ENCODE data around the gene DEK.

Gene DEK

GRCh38 chr6:18254793-18255192 lies 9.5 kb downstream of the DEK start:
- Histone ChIP-seq H3K9ac (ENCODE audit: insufficient read length, low read depth) (no peak overlapping the region), H3K4me3 (ENCODE audit: insufficient read length, low read depth) (no peak overlapping the region), H3K4me1 (ENCODE audit: insufficient read depth, insufficient read length) (no peaks in the 10 kb centered on the region), H3K36me3 (ENCODE audit: insufficient read depth, insufficient read length, low read length) (peaks cover 80% of the 10 kb centered on the region), H3K9me3 (ENCODE audit: insufficient read depth, low read length) (no peaks in the 10 kb centered on the region), H3K27me3 (ENCODE audit: insufficient read depth, insufficient read length) (no peaks in the 10 kb centered on the region)
- no peak for DNase-seq (ENCODE audit: low read depth, low spot score)
- TF ChIP-seq YY1 (IDR thresholded peaks at IDR 0.05; ENCODE audit: insufficient read depth, insufficient read length) = no peak
- no peak for TF ChIP-seq SUZ12 (IDR thresholded peaks at IDR 0.05; ENCODE audit: extremely low read depth, insufficient read depth, insufficient read length)
- TF ChIP-seq ZNF274 (IDR thresholded peaks at IDR 0.05; ENCODE audit: low read depth, low read length) = no peak

GRCh38 chr6:18253635-18254034 lies 10.7 kb downstream of the DEK start:
- no peak for TF ChIP-seq YY1 (IDR thresholded peaks at IDR 0.05; ENCODE audit: insufficient read depth, insufficient read length)
- TF ChIP-seq ZNF274 (IDR thresholded peaks at IDR 0.05; ENCODE audit: low read depth, low read length) = no peak
- Histone ChIP-seq H3K9ac (ENCODE audit: insufficient read length, low read depth) (no peak overlapping the region), H3K9me3 (ENCODE audit: insufficient read depth, low read length) (no peaks in the 10 kb centered on the region), H3K4me3 (ENCODE audit: insufficient read length, low read depth) (no peak overlapping the region), H3K27me3 (ENCODE audit: insufficient read depth, insufficient read length) (no peaks in the 10 kb centered on the region), H3K4me1 (ENCODE audit: insufficient read depth, insufficient read length) (no peaks in the 10 kb centered on the region), H3K36me3 (ENCODE audit: insufficient read depth, insufficient read length, low read length) (peaks cover 88% of the 10 kb centered on the region)
- no peak for DNase-seq (ENCODE audit: low read depth, low spot score)

GRCh38 chr6:18249271-18249670 lies 15.1 kb downstream of the DEK start:
- Histone ChIP-seq H3K9me3 (ENCODE audit: insufficient read depth, low read length) (no peaks in the 10 kb centered on the region), H3K9ac (ENCODE audit: insufficient read length, low read depth) (no peak overlapping the region), H3K27me3 (ENCODE audit: insufficient read depth, insufficient read length) (no peaks in the 10 kb centered on the region), H3K4me3 (ENCODE audit: insufficient read length, low read depth) (no peak overlapping the region), H3K4me1 (ENCODE audit: insufficient read depth, insufficient read length) (no peaks in the 10 kb centered on the region), H3K36me3 (ENCODE audit: insufficient read depth, insufficient read length, low read length) (peaks cover 88% of the 10 kb centered on the region)
- TF ChIP-seq YY1 (IDR thresholded peaks at IDR 0.05; ENCODE audit: insufficient read depth, insufficient read length) = no peak
- TF ChIP-seq ZNF274 (IDR thresholded peaks at IDR 0.05; ENCODE audit: low read depth, low read length) = no peak
- no peak for TF ChIP-seq SUZ12 (IDR thresholded peaks at IDR 0.05; ENCODE audit: extremely low read depth, insufficient read depth, insufficient read length)
- no peak for DNase-seq (ENCODE audit: low read depth, low spot score)

GRCh38 chr6:18248698-18249097 lies 15.6 kb downstream of the DEK start:
- Histone ChIP-seq H3K9ac (ENCODE audit: insufficient read length, low read depth) (no peak overlapping the region), H3K4me3 (ENCODE audit: insufficient read length, low read depth) (no peak overlapping the region), H3K36me3 (ENCODE audit: insufficient read depth, insufficient read length, low read length) (peaks cover 89% of the 10 kb centered on the region), H3K27me3 (ENCODE audit: insufficient read depth, insufficient read length) (no peaks in the 10 kb centered on the region), H3K9me3 (ENCODE audit: insufficient read depth, low read length) (no peaks in the 10 kb centered on the region), H3K4me1 (ENCODE audit: insufficient read depth, insufficient read length) (no peaks in the 10 kb centered on the region)
- TF ChIP-seq ZNF274 (IDR thresholded peaks at IDR 0.05; ENCODE audit: low read depth, low read length) (no peak), YY1 (IDR thresholded peaks at IDR 0.05; ENCODE audit: insufficient read depth, insufficient read length) (no peak), SUZ12 (IDR thresholded peaks at IDR 0.05; ENCODE audit: extremely low read depth, insufficient read depth, insufficient read length) (no peak)
- DNase-seq (ENCODE audit: low read depth, low spot score) = no peak

- TF ChIP-seq YY1 (IDR thresholded peaks at IDR 0.05; ENCODE audit: insufficient read depth, insufficient read length) (no peak), ZNF274 (IDR thresholded peaks at IDR 0.05; ENCODE audit: low read depth, low read length) (no peak), SUZ12 (IDR thresholded peaks at IDR 0.05; ENCODE audit: extremely low read depth, insufficient read depth, insufficient read length) (no peak)
- no peak overlapping the region for H3K4me3 ChIP-seq (ENCODE audit: insufficient read length, low read depth)
- H3K9ac ChIP-seq (ENCODE audit: insufficient read length, low read depth) = no peak overlapping the region
- no peaks in the 10 kb centered on the region for H3K27me3 ChIP-seq (ENCODE audit: insufficient read depth, insufficient read length)
- no peak for DNase-seq (ENCODE audit: low read depth, low spot score)
- peaks cover 93% of the 10 kb centered on the region for H3K36me3 ChIP-seq (ENCODE audit: insufficient read depth, insufficient read length, low read length)
- H3K9me3 ChIP-seq (ENCODE audit: insufficient read depth, low read length) = no peaks in the 10 kb centered on the region
- no peaks in the 10 kb centered on the region for H3K4me1 ChIP-seq (ENCODE audit: insufficient read depth, insufficient read length)
Measured at GRCh38 chr6:18247002-18247401, 17.3 kb downstream of the DEK start.

GRCh38 chr6:18246205-18246604 lies 18.1 kb downstream of the DEK start:
- Histone ChIP-seq H3K9ac (ENCODE audit: insufficient read length, low read depth) (no peak overlapping the region), H3K27me3 (ENCODE audit: insufficient read depth, insufficient read length) (no peaks in the 10 kb centered on the region), H3K36me3 (ENCODE audit: insufficient read depth, insufficient read length, low read length) (peaks cover 93% of the 10 kb centered on the region), H3K4me1 (ENCODE audit: insufficient read depth, insufficient read length) (no peaks in the 10 kb centered on the region), H3K9me3 (ENCODE audit: insufficient read depth, low read length) (no peaks in the 10 kb centered on the region), H3K4me3 (ENCODE audit: insufficient read length, low read depth) (no peak overlapping the region)
- DNase-seq (ENCODE audit: low read depth, low spot score) = no peak
- no peak for TF ChIP-seq ZNF274 (IDR thresholded peaks at IDR 0.05; ENCODE audit: low read depth, low read length)
- no peak for TF ChIP-seq YY1 (IDR thresholded peaks at IDR 0.05; ENCODE audit: insufficient read depth, insufficient read length)
- TF ChIP-seq SUZ12 (IDR thresholded peaks at IDR 0.05; ENCODE audit: extremely low read depth, insufficient read depth, insufficient read length) = no peak

GRCh38 chr6:18245642-18246041 lies 18.7 kb downstream of the DEK start:
- Histone ChIP-seq H3K27me3 (ENCODE audit: insufficient read depth, insufficient read length) (no peaks in the 10 kb centered on the region), H3K9ac (ENCODE audit: insufficient read length, low read depth) (no peak overlapping the region), H3K9me3 (ENCODE audit: insufficient read depth, low read length) (no peaks in the 10 kb centered on the region), H3K4me1 (ENCODE audit: insufficient read depth, insufficient read length) (no peaks in the 10 kb centered on the region), H3K4me3 (ENCODE audit: insufficient read length, low read depth) (no peak overlapping the region), H3K36me3 (ENCODE audit: insufficient read depth, insufficient read length, low read length) (peaks cover 93% of the 10 kb centered on the region)
- DNase-seq (ENCODE audit: low read depth, low spot score) = no peak
- TF ChIP-seq ZNF274 (IDR thresholded peaks at IDR 0.05; ENCODE audit: low read depth, low read length) (no peak), SUZ12 (IDR thresholded peaks at IDR 0.05; ENCODE audit: extremely low read depth, insufficient read depth, insufficient read length) (no peak), YY1 (IDR thresholded peaks at IDR 0.05; ENCODE audit: insufficient read depth, insufficient read length) (no peak)

GRCh38 chr6:18245079-18245478 lies 19.3 kb downstream of the DEK start:
- H3K36me3 ChIP-seq (ENCODE audit: insufficient read depth, insufficient read length, low read length) = peaks cover 90% of the 10 kb centered on the region

More at GRCh38 chr6:18245079-18245478, 19.3 kb downstream of the DEK start:
- Histone ChIP-seq H3K4me3 (ENCODE audit: insufficient read length, low read depth) (no peak overlapping the region), H3K4me1 (ENCODE audit: insufficient read depth, insufficient read length) (no peaks in the 10 kb centered on the region), H3K27me3 (ENCODE audit: insufficient read depth, insufficient read length) (no peaks in the 10 kb centered on the region), H3K9ac (ENCODE audit: insufficient read length, low read depth) (no peak overlapping the region), H3K9me3 (ENCODE audit: insufficient read depth, low read length) (no peaks in the 10 kb centered on the region)
- TF ChIP-seq SUZ12 (IDR thresholded peaks at IDR 0.05; ENCODE audit: extremely low read depth, insufficient read depth, insufficient read length) (no peak), YY1 (IDR thresholded peaks at IDR 0.05; ENCODE audit: insufficient read depth, insufficient read length) (no peak), ZNF274 (IDR thresholded peaks at IDR 0.05; ENCODE audit: low read depth, low read length) (no peak)
- no peak for DNase-seq (ENCODE audit: low read depth, low spot score)

All from NT2/D1 (cell line).